K562 (cell line): Measurements from ENCODE around the gene MED16. TPM values are rescaled to one million over a fixed set of nuclear protein-coding genes. Genes with fewer than 3 reads are reported as not detected.

Experiments used
- ATAC-seq: fragments of 200-7000 bp; cut with Tn5 transposase; 3 replicates; pipeline ENCODE4 v1.9.1; 2020; ENCODE audit warnings: moderate library complexity
- BruUV-seq: library from RNA; stranded (reverse); fragments of 400-500 nt; replicated peaks from 2 replicates; lab custom pipeline; 2021; lab: Mats Ljungman, UMichigan
- CTCF ChIA-PET: fragments of 300-600 bp; formaldehyde crosslinking; extraction: SDS; loops from one replicate; lab custom pipeline; 2021; ENCODE audit warnings: low intra/inter-chr PET ratio; lab: Yijun Ruan, JAX
- POLR2A ChIA-PET: fragments of 300-600, 350-650 bp; sonication (Branson Sonifier 250); formaldehyde crosslinking; extraction: SDS; loops from one replicate; lab custom pipeline; 2021; ENCODE audit warnings: antibody characterized with exemption, inconsistent platforms; lab: Yijun Ruan, JAX
- DNase-seq, 4 experiments: peaks; one replicate each; pipeline versions ENCODE4 v3.0.0 to v3.0.0-alpha.2; 2011 to 2018; ENCODE audit warnings: low spot score in 3 of 4, mixed read lengths in 3 of 4; ENCODE audit errors: extremely low read depth in 1 of 4
- FAIRE-seq: peaks from 2 replicates; lab custom pipeline; 2011; peaks lifted over from hg19 to GRCh38; lab: Jason Lieb, UNC
- H2AFZ ChIP-seq: 2 replicates; pipeline ENCODE4 v1.6.0; 2011; ENCODE audit warnings: low read depth, low read length, control low read depth, inconsistent platforms
- H3K27ac ChIP-seq: fragments of 200-600 bp; 3 replicates; pipeline ENCODE4 v1.8.0; 2011; ENCODE audit warnings: low read depth, mild to moderate bottlenecking, control low read depth, inconsistent platforms, low read length, moderate library complexity, mixed read lengths; ENCODE audit errors: extremely low read depth
- H3K27me3 ChIP-seq, 2 experiments: fragments of 300-600 bp in 1 of 2; 2 replicates in 1 of 2; 3 replicates in 1 of 2; pipeline versions ENCODE4 v1.6.0 to v1.8.0; 2011; ENCODE audit warnings: inconsistent platforms in 2 of 2, low read length in 2 of 2, mild to moderate bottlenecking in 1 of 2, mixed read lengths in 1 of 2, moderate library complexity in 1 of 2; ENCODE audit not compliant: control insufficient read depth in 2 of 2, insufficient read depth in 2 of 2
- H3K36me3 ChIP-seq: fragments of 300-600 bp; 3 replicates; pipeline ENCODE4 v1.8.0; 2011; ENCODE audit warnings: mild to moderate bottlenecking, low read length, inconsistent platforms; ENCODE audit not compliant: control insufficient read depth, insufficient read depth
- H3K4me1 ChIP-seq, 2 experiments: fragments of 200-600 bp in 1 of 2; replicated peaks in 1 of 2; 2 replicates in 1 of 2; 3 replicates in 1 of 2; pipeline versions ENCODE4 v1.5.1 to v1.8.0; 2011; ENCODE audit warnings: inconsistent platforms in 2 of 2, low read length in 2 of 2, mild to moderate bottlenecking in 1 of 2, mixed read lengths in 1 of 2, moderate library complexity in 1 of 2; ENCODE audit not compliant: control insufficient read depth in 2 of 2, insufficient read depth in 2 of 2
- H3K4me2 ChIP-seq: 2 replicates; pipeline ENCODE4 v1.6.1; 2011; ENCODE audit warnings: low read length, control low read depth, inconsistent platforms, mixed read lengths; ENCODE audit not compliant: insufficient read depth
- H3K4me3 ChIP-seq: fragments of 200-600 bp; sonication (generic), shearing (Covaris generic); 2 replicates; pipeline ENCODE4 v1.5.1; 2016; ENCODE audit warnings: control low read depth, inconsistent platforms
- H3K79me2 ChIP-seq: fragments of 200-600 bp; 3 replicates; pipeline ENCODE4 v1.8.0; 2011; ENCODE audit warnings: low read length, inconsistent platforms; ENCODE audit not compliant: control insufficient read depth, insufficient read depth
- H3K9ac ChIP-seq, 2 experiments: 2 replicates each; pipeline versions ENCODE4 v1.6.0 to v1.6.1; 2011; ENCODE audit warnings: low read depth in 2 of 2, low read length in 2 of 2, control low read depth in 1 of 2, inconsistent platforms in 1 of 2, mild to moderate bottlenecking in 1 of 2, mixed read lengths in 1 of 2; ENCODE audit not compliant: insufficient read depth in 1 of 2
- H3K9me1 ChIP-seq: one replicate; pipeline ENCODE4 v1.6.0; 2011; ENCODE audit warnings: inconsistent platforms, mild to moderate bottlenecking, low read length, moderate library complexity; ENCODE audit not compliant: control insufficient read depth, insufficient read depth
- H3K9me3 ChIP-seq: replicated peaks from 2 replicates; pipeline ENCODE4 v1.5.1; 2011; ENCODE audit warnings: low read depth, low read length, inconsistent platforms; ENCODE audit not compliant: control insufficient read depth, insufficient read depth
- H4K20me1 ChIP-seq: replicated peaks from 2 replicates; pipeline ENCODE4 v1.6.1; 2011; ENCODE audit warnings: low read length, inconsistent platforms, mixed read lengths; ENCODE audit not compliant: control insufficient read depth, insufficient read depth
- COPS2 ChIP-seq: fragments of 450-650 bp; conservative IDR thresholded peaks from 2 replicates; pipeline ENCODE4 v1.6.1; 2016; ENCODE audit warnings: mild to moderate bottlenecking, moderate library complexity
- ETS2 ChIP-seq: IDR thresholded peaks from 2 replicates; pipeline ENCODE4 v1.6.1; 2016; ENCODE audit warnings: borderline replicate concordance, missing genetic modification characterization, mild to moderate bottlenecking, moderate library complexity, missing compliant biosample characterization; ENCODE audit not compliant: poor library complexity, severe bottlenecking
- NFYB ChIP-seq: IDR thresholded peaks from 2 replicates; pipeline ENCODE4 v1.6.1; 2011; ENCODE audit warnings: mild to moderate bottlenecking, moderate library complexity; ENCODE audit not compliant: insufficient read length; ENCODE audit errors: extremely low read depth
- NRF1 ChIP-seq, 2 experiments: fragments of 450-650 bp; IDR thresholded peaks in 1 of 2; conservative IDR thresholded peaks in 1 of 2; 2 replicates each; pipeline ENCODE4 v1.6.1; 2014; ENCODE audit warnings: mild to moderate bottlenecking in 2 of 2
- PHB2 ChIP-seq: fragments of 450-650 bp; IDR thresholded peaks from 2 replicates; pipeline ENCODE4 v1.6.1; 2017; ENCODE audit warnings: low read depth
- POLR2B ChIP-seq: fragments of 450-650 bp; IDR thresholded peaks from 2 replicates; pipeline ENCODE4 v1.6.1; 2018; ENCODE audit warnings: low read depth; ENCODE audit not compliant: partially characterized antibody
- PTBP1 ChIP-seq: fragments of 200-400 bp; formaldehyde crosslinking; IDR thresholded peaks from 2 replicates; pipeline ENCODE4 v1.6.1; 2017; ENCODE audit warnings: low read depth, low read length
- SRF ChIP-seq, 2 experiments: fragments of 250-450, 450-650 bp in 1 of 2; sonication (Bioruptor Pico) in 1 of 2; sonication (generic) in 1 of 2; formaldehyde crosslinking; IDR thresholded peaks; 2 replicates each; pipeline versions ENCODE4 v1.5.0 to v1.5.1; 2020 to 2022; ENCODE audit warnings: mild to moderate bottlenecking in 1 of 2, missing genetic modification reagents in 1 of 2
- SRSF7 ChIP-seq: fragments of 200-400 bp; formaldehyde crosslinking; optimal IDR thresholded peaks from 2 replicates; pipeline ENCODE3; 2017; ENCODE audit warnings: mild to moderate bottlenecking, low read depth, low read length
- STAT5B ChIP-seq: fragments of 250-450 bp; sonication (Bioruptor Pico); IDR thresholded peaks from 2 replicates; pipeline ENCODE4 v1.8.0; 2021; ENCODE audit warnings: mild to moderate bottlenecking, inconsistent platforms
- TCF7L2 ChIP-seq: fragments of 150-350 bp; IDR thresholded peaks from 2 replicates; pipeline ENCODE4 v1.6.1; 2016; ENCODE audit warnings: low read depth, mild to moderate bottlenecking, low read length, moderate library complexity
- TRIM24 ChIP-seq, 2 experiments: fragments of 450-650 bp; IDR thresholded peaks; 2 replicates each; pipeline ENCODE4 v1.6.1; 2016
- ZBTB11 ChIP-seq, 3 experiments: fragments of 200-800 bp in 1 of 3; fragments of 250-450 bp in 1 of 3; fragments of 450-650 bp in 1 of 3; sonication (Bioruptor Pico) in 1 of 3; sonication (Bioruptor generic) in 1 of 3; formaldehyde crosslinking in 1 of 3; IDR thresholded peaks; 2 replicates each; pipeline versions ENCODE4 v1.6.1 to v1.8.0; 2016 to 2022; ENCODE audit warnings: mild to moderate bottlenecking in 2 of 3, missing genetic modification characterization in 2 of 3, missing compliant biosample characterization in 1 of 3, moderate library complexity in 1 of 3
- ZBTB7A ChIP-seq: IDR thresholded peaks from 2 replicates; pipeline ENCODE4 v1.6.1; 2011; ENCODE audit warnings: low read depth, mild to moderate bottlenecking, low read length, moderate library complexity, borderline replicate concordance; ENCODE audit not compliant: control insufficient read depth
- ZNF143 ChIP-seq: sonication (generic); formaldehyde crosslinking; IDR thresholded peaks from 2 replicates; pipeline ENCODE4 v1.9.0; 2022; ENCODE audit warnings: mild to moderate bottlenecking, missing genetic modification reagents
- ZNF395 ChIP-seq: fragments of 200-800 bp; sonication (Bioruptor generic); IDR thresholded peaks from 2 replicates; pipeline ENCODE4 v1.6.1; 2017; ENCODE audit warnings: missing genetic modification characterization, missing compliant biosample characterization
- ZNF695 ChIP-seq: fragments of 450-650 bp; formaldehyde crosslinking; IDR thresholded peaks from 2 replicates; pipeline ENCODE4 v1.4.0; 2020; ENCODE audit warnings: mild to moderate bottlenecking, moderate library complexity
- ZSCAN32 ChIP-seq: fragments of 450-650 bp; formaldehyde crosslinking; IDR thresholded peaks from 2 replicates; pipeline ENCODE4 v1.4.0; 2020; ENCODE audit warnings: mild to moderate bottlenecking, moderate library complexity
- WGBS: fragments of 100-300 bp; shearing (Covaris generic); methylation state at CpG from one replicate; pipeline ENCODE4 v1.1.6; 2016; ENCODE audit warnings: low coverage, mixed read lengths; ENCODE audit not compliant: insufficient coverage; ENCODE audit errors: missing lambda C conversion rate; 5-methylcytosine and 5-hydroxymethylcytosine counted together
- in situ Hi-C: fragments of 300-500 bp; cut with MboI; formaldehyde crosslinking; loops from 4 replicates; pipeline ENCODE4 v1.15.0; 2018; ENCODE audit warnings: inconsistent platforms, mixed read lengths
- intact Hi-C: fragments of 100-400 bp; cut with micrococcal nuclease; formaldehyde crosslinking; loops from 2 replicates; pipeline ENCODE4 v1.14.2; 2022
- polyA plus RNA-seq, 8 experiments: library from polyadenylated mRNA; depleted of rRNA in 4 of 8; stranded (reverse) in 5 of 8; unstranded in 3 of 8; fragments of >200 nt; fragmentation: Nextera tagmentation in 2 of 8; fragmentation: Illumina TruSeq in 1 of 8; extraction: Ambion mirVana in 2 of 8; extraction: Trizol in 1 of 8; gene quantifications; 2 replicates each; pipeline versions ENCODE4 v1.2.1 to v1.2.3, GENCODE V29; 2011 to 2014; ENCODE audit warnings: inconsistent platforms in 1 of 8, missing spikeins in 1 of 8
- total RNA-seq, 7 experiments: library from RNA; depleted of rRNA in 6 of 7; stranded (reverse); fragments of >200 nt in 6 of 7; fragmentation: Illumina TruSeq in 2 of 7; extraction: Trizol in 2 of 7; gene quantifications; 2 replicates each; pipeline versions ENCODE4 v1.2.1 to v1.2.3, GENCODE V29; 2011 to 2021; ENCODE audit warnings: low replicate concordance in 1 of 7

MED16 gene
- total and polyA plus RNA-seq, 9 of the 15 experiments (the other 6 are each of a cell fraction or from before 2014, with no cell fraction given) = 0.89 to 59.9 (median 8.6) TPM

- in situ Hi-C loops = no loop called here
- BruUV-seq = no TSS peak
- CTCF ChIA-PET = interaction anchor here (0.6 to 8.8 kb wide), 2 partner anchors 53 to 56 kb away, joined by 3 to 158 read pairs; partner anchors contain the start of gene WDR18
- TF ChIP-seq ZSCAN32 (CRISPR knock-in tag) = no peak
- no peak for TF ChIP-seq ETS2 (tag)
- no peak for TF ChIP-seq SRSF7
- TF ChIP-seq STAT5B (CRISPR knock-in tag) = no peak
- TF ChIP-seq SRF (CRISPR knock-in tag; IDR thresholded peaks at IDR 0.05) = no peak
- TF ChIP-seq ZNF695 = no peak
- TF ChIP-seq ZBTB7A = peak; percentile 61
- TF ChIP-seq TCF7L2 = no peak
- no peak for TF ChIP-seq ZBTB11 (CRISPR knock-in tag; IDR thresholded peaks at IDR 0.05)
- TF ChIP-seq PHB2 = no peak
- no peak for TF ChIP-seq COPS2
- no peak for TF ChIP-seq NFYB
- no peak for TF ChIP-seq ZNF143
- 0 out of 2 replicates have a peak, but pooled peaks have one; percentile 40 for TF ChIP-seq ZNF395 (CRISPR knock-in tag)
- TF ChIP-seq TRIM24 (IDR thresholded peaks at IDR 0.05) = no peak
- TF ChIP-seq PTBP1 = no peak
- TF ChIP-seq POLR2B = no peak
- TF ChIP-seq NRF1 (conservative IDR thresholded peaks at IDR 0.05 in 1 of 2, IDR thresholded peaks at IDR 0.05 in 1 of 2) = peak; percentile 18 to 26; a peak in 1 of 4 replicates
Observed at GRCh38 chr19:926323-926588, 33.3 kb upstream of the MED16 start.

More at GRCh38 chr19:926323-926588, 33.3 kb upstream of the MED16 start:
- no peak for ATAC-seq
- no peaks in the 10 kb centered on the region for H3K9me1 ChIP-seq
- peaks cover 7 to 71% of the 10 kb centered on the region in 2 experiments; a peak in 4 of 5 replicates for H3K4me1 ChIP-seq
- H3K27ac ChIP-seq = peak overlapping the region; percentile 97
- WGBS = 0% methylated on average over 17 of the region's 21 CpGs
- H3K79me2 ChIP-seq = peaks cover 67% of the 10 kb centered on the region
- no peak for FAIRE-seq
- no peak overlapping the region for H2AFZ ChIP-seq
- peaks cover 30% of the 10 kb centered on the region; the same call in 2 of the 3 replicates for H3K36me3 ChIP-seq
- H3K9me3 ChIP-seq = no peaks in the 10 kb centered on the region
- H3K9ac ChIP-seq = peak overlapping the region; percentile 87 to 99
- no peak for DNase-seq
- H3K4me3 ChIP-seq = peak overlapping the region; percentile 99
- POLR2A ChIA-PET = interaction anchor here (1.0 kb wide), 1 partner anchor 28 kb away, joined by 5 read pairs; no protein-coding TSS in a partner anchor
- H4K20me1 ChIP-seq = no peaks in the 10 kb centered on the region; the same call in 1 of the 2 replicates
- intact Hi-C loops = no loop called here
- no peaks in the 10 kb centered on the region for H3K27me3 ChIP-seq
- peak overlapping the region; percentile 95; the same call in 1 of the 2 replicates for H3K4me2 ChIP-seq
